ENCODE results near the gene STT3B.

The STT3B gene

DNA sequence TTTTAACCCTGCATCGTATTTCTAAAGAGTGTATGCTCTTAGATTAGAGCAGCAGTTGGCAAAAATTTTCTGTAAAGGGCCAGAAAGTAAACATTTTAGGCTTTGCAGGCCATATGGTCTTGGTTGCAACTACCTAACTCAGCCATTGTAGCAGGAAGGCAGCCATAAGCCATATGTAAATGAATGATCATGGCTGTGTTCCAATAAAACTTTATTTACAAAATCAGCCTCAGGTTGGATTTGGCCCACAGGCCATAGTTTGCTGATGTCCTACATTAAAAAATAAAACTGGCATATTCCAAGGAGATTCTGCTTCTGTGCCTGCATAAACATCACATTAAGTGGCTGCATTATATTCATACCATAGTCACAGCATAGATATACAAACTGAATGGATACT lies 134.9 kb downstream of the STT3B start:
- TF ChIP-seq, protein P1, sequence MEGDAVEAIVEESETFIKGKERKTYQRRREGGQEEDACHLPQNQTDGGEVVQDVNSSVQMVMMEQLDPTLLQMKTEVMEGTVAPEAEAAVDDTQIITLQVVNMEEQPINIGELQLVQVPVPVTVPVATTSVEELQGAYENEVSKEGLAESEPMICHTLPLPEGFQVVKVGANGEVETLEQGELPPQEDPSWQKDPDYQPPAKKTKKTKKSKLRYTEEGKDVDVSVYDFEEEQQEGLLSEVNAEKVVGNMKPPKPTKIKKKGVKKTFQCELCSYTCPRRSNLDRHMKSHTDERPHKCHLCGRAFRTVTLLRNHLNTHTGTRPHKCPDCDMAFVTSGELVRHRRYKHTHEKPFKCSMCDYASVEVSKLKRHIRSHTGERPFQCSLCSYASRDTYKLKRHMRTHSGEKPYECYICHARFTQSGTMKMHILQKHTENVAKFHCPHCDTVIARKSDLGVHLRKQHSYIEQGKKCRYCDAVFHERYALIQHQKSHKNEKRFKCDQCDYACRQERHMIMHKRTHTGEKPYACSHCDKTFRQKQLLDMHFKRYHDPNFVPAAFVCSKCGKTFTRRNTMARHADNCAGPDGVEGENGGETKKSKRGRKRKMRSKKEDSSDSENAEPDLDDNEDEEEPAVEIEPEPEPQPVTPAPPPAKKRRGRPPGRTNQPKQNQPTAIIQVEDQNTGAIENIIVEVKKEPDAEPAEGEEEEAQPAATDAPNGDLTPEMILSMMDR (IDR thresholded peaks at IDR 0.05; ENCODE audit: low read depth, low read length), result no peak
- no peak for DNase-seq
- no peaks in the 10 kb centered on the region for H3K27me3 ChIP-seq (ENCODE audit: insufficient read depth, low read depth, severe bottlenecking)
- H3K9me3 ChIP-seq (ENCODE audit: severe bottlenecking), result no peaks in the 10 kb centered on the region
- H3K36me3 ChIP-seq, result no peaks in the 10 kb centered on the region
- no peak overlapping the region for H3K27ac ChIP-seq
- no peak overlapping the region for H3K4me3 ChIP-seq (ENCODE audit: low read depth, low read length)

DNA sequence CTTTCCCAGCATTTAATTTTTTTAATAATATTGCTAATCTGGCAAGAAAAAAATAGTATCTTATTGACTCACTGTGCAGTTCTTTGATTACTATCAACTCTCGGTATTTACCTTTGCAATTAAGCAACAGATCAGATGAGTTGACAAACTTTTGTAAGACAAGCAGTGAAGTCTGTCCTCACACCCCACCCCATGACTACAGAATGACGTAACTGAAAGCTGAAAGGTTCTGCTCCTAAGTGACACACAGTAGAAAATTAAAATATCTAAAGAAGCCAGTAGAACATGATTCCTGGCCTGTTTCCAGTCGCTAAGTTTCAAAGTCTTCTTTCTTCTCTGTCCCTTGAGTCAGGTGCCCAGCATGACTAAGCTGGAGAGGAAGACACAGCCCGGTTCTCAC lies 135.5 kb downstream of the STT3B start:
- no peak for DNase-seq
- Histone ChIP-seq H3K4me3 (ENCODE audit: low read depth, low read length) (no peak overlapping the region), H3K9me3 (ENCODE audit: severe bottlenecking) (no peaks in the 10 kb centered on the region), H3K36me3 (no peaks in the 10 kb centered on the region), H3K27ac (no peak overlapping the region), H3K27me3 (ENCODE audit: insufficient read depth, low read depth, severe bottlenecking) (no peaks in the 10 kb centered on the region)
- TF ChIP-seq, protein P1 (IDR thresholded peaks at IDR 0.05; ENCODE audit: low read depth, low read length), result no peak

- Histone ChIP-seq H3K36me3 (no peaks in the 10 kb centered on the region), H3K9me3 (ENCODE audit: severe bottlenecking) (no peaks in the 10 kb centered on the region)
- TF ChIP-seq, protein P1 (IDR thresholded peaks at IDR 0.05; ENCODE audit: low read depth, low read length), result no peak
Measured at GRCh38 chr3:31670136-31670535, 137.4 kb downstream of the STT3B start.

DNA sequence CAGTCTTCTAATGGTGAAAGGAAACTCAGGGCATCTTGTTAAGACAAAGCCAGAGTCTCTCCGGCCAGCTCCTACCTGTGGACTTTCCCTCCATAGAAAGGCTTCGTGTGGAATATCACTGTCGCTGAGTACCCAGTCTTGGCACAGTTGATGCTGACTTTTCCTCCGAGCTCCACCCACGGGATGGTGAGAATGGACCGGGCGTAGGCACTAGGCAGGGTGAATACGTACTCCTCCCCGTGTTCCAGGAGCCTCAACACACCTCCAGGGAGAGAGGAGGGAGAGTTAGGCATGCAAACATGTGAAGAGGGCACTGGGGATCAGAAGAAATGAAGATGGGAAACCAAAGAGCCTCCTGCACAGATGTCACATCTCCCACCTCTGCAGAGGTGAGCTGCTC lies 138.0 kb downstream of the STT3B start:
- H3K27ac ChIP-seq, result no peak overlapping the region
- no peaks in the 10 kb centered on the region for H3K27me3 ChIP-seq (ENCODE audit: insufficient read depth, low read depth, severe bottlenecking)
- no peaks in the 10 kb centered on the region for H3K9me3 ChIP-seq (ENCODE audit: severe bottlenecking)
- H3K36me3 ChIP-seq, result no peaks in the 10 kb centered on the region
- TF ChIP-seq, protein P1 (IDR thresholded peaks at IDR 0.05; ENCODE audit: low read depth, low read length), result no peak
- no peak overlapping the region for H3K4me3 ChIP-seq (ENCODE audit: low read depth, low read length)
- DNase-seq, result no peak

More at GRCh38 chr3:31670136-31670535, 137.4 kb downstream of the STT3B start:
- DNase-seq, result no peak
- H3K4me3 ChIP-seq (ENCODE audit: low read depth, low read length), result no peak overlapping the region
- H3K27ac ChIP-seq, result no peak overlapping the region
- no peaks in the 10 kb centered on the region for H3K27me3 ChIP-seq (ENCODE audit: insufficient read depth, low read depth, severe bottlenecking)

DNA sequence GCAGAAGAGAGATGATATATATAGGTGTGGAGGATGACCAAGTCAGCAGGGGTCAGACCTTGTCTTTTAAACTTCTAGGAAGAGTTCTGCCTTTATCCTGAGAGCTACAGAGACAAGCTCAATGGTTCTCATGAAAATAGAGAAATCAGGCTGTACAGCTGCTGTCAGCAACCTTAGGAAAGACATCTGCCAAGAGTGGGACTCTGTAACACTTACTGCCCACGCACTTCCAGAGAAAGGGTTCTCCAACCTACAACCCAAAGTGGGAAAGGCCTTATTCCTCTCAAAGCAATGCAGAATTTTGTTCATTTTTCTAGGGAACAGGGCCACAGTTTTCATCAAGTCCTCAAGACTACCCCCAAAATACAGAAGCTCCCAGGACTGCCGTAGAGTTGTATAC lies 138.7 kb downstream of the STT3B start:
- Histone ChIP-seq H3K27ac (no peak overlapping the region), H3K4me3 (ENCODE audit: low read depth, low read length) (no peak overlapping the region), H3K36me3 (no peaks in the 10 kb centered on the region), H3K27me3 (ENCODE audit: insufficient read depth, low read depth, severe bottlenecking) (no peaks in the 10 kb centered on the region), H3K9me3 (ENCODE audit: severe bottlenecking) (no peaks in the 10 kb centered on the region)
- TF ChIP-seq, protein P1 (IDR thresholded peaks at IDR 0.05; ENCODE audit: low read depth, low read length), result no peak
- no peak for DNase-seq

- H3K4me3 ChIP-seq (ENCODE audit: low read depth, low read length), result no peak overlapping the region
- DNase-seq, result no peak
- H3K9me3 ChIP-seq (ENCODE audit: severe bottlenecking), result no peaks in the 10 kb centered on the region
- no peaks in the 10 kb centered on the region for H3K36me3 ChIP-seq
- TF ChIP-seq, protein P1 (IDR thresholded peaks at IDR 0.05; ENCODE audit: low read depth, low read length), result no peak
- H3K27ac ChIP-seq, result no peak overlapping the region
- no peaks in the 10 kb centered on the region for H3K27me3 ChIP-seq (ENCODE audit: insufficient read depth, low read depth, severe bottlenecking)
Measured at GRCh38 chr3:31671976-31672375, 139.3 kb downstream of the STT3B start.
